Myocyte (in vitro differentiated cells): ENCODE results near the gene TNFAIP8. TPM values are rescaled to one million over a fixed set of nuclear protein-coding genes. Genes with fewer than 3 reads are reported as not detected.

ENCODE experiments used
- DNase-seq: peaks from one replicate; pipeline ENCODE4 v3.0.0-alpha.2; 2012; ENCODE audit warnings: low read depth
- polyA plus RNA-seq: library from polyadenylated mRNA; unstranded; fragments of >200 nt; gene quantifications from one replicate; pipeline ENCODE4 v1.2.1, GENCODE V29; 2012; ENCODE audit warnings: missing spikeins
- total RNA-seq: library from RNA; depleted of rRNA; stranded (reverse); fragments of >200 nt; gene quantifications from 2 replicates; pipeline ENCODE4 v1.2.3, GENCODE V29; 2014

Gene TNFAIP8
- total RNA-seq, result 11.8 and 25.6 TPM in 2 replicates
- 8.9 TPM for polyA plus RNA-seq

- peak; percentile 55 for DNase-seq
These were observed at the start of gene TNFAIP8 for GRCh38 chr5:119355685-119356611. Gene TNFAIP8, plus strand, starts transcription at chr5:119356019. Its CDS starts 72 bp downstream, at chr5:119356091.

- no peak for DNase-seq
These were observed 48.6 kb upstream of the TNFAIP8 start for GRCh38 chr5:119307170-119307569.

DNA sequence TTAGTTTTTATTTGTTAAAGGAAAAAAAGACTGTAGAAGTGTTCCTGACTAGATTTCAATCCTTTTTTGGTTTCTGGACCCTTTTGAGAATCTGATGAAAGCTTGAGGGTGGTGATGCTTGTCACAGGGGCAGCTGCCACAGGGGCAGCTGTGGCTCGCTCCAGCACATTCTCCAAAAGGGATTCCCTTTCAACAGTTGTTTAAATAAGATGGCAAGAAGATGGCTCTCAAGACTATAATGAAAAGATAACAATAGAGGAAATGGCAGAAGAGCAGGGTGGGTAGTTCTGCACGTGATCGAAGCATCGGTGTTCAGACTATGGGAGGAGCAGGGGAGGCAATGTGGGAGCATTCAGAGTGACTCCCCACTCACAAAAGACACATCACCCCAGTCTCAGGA, 46.5 kb upstream of the TNFAIP8 start:
- DNase-seq, result no peak

DNA sequence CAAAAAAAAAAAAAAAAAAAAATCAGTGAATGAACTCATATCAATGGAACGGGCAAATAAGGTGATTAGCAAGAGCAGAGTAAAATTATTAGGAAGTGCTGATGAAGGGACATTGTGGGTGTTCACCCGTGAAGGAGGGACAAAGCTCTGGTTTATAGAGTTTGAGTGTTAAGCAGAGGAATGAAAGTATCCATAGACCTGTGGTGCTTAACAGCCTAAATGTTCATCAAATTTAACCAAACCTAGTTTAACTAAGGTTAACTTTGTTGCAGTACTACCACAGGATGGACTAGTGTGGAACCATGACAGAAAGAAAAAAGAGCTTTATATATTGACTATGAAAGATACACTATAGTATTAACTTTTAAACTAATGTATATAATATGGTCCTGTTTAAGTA, 44.1 kb upstream of the TNFAIP8 start:
- no peak for DNase-seq

- no peak for DNase-seq
These were observed 43.4 kb upstream of the TNFAIP8 start for GRCh38 chr5:119312403-119312802.

DNA sequence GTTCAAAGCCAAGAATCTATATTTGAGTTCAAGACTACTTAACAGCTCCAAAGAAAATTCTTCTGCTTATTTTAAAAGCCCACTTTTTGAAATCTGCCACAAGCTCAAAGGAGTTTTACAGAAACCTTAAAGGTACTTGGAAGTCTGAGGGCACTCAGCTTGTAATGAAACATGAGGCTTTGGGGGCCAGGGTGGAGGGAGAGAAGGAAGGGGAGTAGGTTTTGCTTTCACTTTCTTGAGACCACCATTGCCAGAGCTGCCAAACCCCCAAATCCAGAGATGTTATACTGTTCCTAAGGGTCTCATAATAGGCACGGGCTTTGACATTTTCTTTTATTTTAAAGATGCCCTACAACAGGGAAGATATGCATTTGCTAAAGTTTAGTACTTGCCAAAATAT, 42.6 kb upstream of the TNFAIP8 start:
- no peak for DNase-seq

DNA sequence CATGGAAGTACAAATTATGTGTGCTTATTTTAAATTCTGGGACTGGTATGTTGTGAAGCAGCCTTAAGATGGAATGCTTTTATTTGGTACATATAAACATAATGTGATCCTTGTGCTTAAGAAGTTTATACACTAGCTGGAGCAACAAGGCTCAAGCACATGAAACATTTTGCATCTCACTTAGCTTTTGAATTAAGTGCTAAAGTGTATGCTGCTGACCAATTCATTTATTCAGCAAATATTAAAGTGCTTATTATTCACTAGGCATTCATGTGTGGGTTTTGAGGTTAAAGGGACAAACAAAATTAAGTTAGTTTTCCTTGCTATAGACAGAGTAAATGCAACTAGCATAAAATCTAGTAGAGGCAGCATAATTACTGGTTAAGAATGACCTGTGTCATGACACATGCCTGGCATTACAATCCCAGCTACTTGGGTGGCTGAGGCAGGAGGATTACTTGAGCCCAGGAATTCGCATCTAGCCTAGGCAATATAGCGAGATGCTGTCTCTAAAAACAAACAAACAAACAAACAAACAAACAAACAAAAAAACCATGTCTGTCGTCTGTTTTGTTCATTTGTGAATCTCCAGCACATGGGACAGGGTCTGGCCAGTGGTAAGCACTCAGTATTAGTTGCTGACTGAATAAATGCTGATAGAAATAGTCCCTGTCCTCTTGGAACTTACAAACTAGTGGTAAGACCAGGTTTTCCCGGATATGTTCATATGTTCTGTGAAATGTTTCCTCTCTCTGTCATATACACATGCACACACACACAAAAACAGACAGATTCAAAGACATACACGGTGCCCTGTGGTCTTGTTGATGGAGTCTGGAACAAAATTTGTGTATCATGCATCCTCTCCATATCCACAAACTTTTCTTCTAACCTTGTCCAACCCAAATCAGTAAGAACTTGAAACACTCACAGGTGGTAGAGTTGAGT, 41.9 kb upstream of the TNFAIP8 start:
- DNase-seq, result no peak

GRCh38 chr5:119315516-119315949, 40.3 kb upstream of the TNFAIP8 start:
- DNase-seq, result peak; percentile 54

GRCh38 chr5:119316086-119316485, 39.7 kb upstream of the TNFAIP8 start:
- DNase-seq, result no peak

DNA sequence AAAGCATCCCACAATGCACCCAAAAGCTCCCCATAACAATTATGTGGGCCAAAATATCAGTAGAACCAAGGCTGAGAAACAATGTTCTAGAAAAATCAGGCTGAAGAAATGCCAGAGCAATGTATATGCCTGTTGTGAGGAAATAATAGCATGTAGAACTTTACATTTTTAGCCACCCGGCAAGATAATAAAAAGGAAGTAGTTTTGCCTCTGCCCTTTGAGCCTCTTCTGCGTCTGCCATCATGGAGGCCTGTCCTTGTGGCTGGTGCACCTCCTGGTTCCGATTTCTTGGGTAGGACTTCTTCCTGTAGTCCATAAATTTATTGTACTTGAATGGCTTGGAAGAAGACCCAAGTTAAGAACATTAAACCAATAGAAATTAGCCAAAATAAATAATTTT, 38.9 kb upstream of the TNFAIP8 start:
- no peak for DNase-seq

- DNase-seq, result no peak
These were observed 37.4 kb upstream of the TNFAIP8 start for GRCh38 chr5:119318256-119318894.

DNA sequence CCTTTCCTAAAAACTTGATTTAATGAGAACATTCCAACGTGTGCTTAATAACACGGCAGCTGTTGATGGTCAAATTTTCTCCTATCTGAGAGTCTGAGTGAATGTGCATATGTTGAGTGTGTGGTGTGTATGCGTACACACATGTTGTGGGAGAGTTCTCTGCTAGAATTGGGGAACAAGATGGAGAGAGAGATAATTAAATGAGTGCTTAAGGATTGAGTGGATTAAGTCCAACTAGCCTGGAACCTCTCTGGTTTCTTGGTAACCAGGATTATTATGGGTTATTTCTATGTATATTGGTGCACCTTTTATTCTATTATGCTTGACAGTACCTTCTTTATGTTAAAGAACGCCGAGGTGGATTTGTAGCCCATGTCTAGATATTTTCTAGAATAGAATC, 36.4 kb upstream of the TNFAIP8 start:
- DNase-seq, result no peak

DNA sequence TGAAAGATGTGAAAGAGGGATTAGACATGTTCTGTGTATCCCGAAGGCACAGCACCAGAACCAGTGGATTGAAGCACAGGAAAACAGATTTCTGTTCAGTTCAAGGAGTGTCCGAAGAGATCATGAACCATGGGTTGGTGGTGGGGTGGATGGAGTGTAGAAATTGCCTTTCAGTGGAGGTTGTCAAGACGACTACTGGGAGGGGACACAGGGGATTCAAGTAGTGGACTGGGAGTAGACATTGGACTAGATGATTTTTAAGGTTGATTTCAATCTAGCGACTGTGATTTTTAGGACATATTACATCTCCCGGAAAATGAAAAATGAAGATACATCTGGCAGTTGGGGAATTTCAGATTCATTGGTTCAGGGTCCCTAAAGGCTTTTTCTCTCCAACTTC, 35.9 kb upstream of the TNFAIP8 start:
- DNase-seq, result no peak

GRCh38 chr5:119321569-119322311, 34.1 kb upstream of the TNFAIP8 start:
- DNase-seq, result no peak

DNA sequence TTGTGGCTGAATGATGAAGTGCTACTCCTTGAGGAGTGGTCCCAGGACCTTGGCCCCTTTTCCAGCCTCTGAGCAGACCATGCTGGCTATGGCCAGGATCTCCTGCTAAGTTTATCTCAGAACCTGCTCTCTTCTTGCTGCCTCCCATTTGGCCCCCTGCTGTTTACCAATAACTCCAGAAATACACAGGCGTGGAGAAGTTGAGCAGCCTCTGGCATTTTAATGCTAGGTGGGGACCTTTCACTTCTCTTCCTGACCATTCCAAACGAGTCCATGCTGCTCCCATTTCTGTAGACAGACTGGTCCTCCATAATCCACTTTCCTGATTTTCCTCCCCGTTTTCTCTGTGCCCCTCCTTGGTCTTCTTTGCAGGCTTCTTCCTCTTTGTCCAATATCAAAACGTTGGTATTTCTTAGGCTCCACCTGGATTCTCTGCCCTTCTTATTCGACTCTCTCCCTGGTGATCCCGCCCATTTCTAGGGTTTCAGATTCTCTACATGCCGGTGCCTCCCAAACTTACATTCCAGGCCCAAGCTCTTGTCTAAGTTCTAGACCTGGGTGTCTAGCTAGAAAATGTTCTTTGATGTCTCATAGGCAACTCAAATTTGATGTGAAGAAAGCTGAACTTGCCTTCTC, 33.4 kb upstream of the TNFAIP8 start:
- peak; percentile 33 for DNase-seq

DNA sequence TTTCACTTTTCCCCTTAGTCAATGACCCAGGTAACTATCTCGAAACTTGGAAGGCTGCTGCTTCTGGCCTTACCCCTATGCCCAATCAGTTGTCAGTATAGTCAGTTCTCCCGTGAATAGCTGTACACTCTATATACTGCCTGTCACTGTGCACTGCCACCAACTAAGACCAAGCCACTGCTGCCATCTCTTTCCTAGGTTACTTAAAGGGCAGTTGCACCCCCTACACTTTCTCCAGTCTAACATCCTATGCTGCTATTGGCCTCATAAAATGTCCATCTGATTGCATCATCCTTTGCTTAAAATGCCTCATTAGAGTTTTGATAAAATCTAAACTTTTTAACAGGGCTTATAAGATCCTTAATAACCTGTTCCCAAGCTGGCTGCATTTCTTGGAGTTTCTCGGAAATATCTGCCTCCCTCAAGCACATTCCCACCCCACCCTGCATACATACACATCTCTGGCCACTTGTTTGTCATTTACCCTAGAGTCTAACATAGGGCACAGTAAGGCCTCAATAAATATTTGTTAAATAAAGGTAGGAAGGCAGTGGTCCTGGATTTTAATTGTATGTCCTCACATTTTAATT, 32.8 kb upstream of the TNFAIP8 start:
- no peak for DNase-seq

DNA sequence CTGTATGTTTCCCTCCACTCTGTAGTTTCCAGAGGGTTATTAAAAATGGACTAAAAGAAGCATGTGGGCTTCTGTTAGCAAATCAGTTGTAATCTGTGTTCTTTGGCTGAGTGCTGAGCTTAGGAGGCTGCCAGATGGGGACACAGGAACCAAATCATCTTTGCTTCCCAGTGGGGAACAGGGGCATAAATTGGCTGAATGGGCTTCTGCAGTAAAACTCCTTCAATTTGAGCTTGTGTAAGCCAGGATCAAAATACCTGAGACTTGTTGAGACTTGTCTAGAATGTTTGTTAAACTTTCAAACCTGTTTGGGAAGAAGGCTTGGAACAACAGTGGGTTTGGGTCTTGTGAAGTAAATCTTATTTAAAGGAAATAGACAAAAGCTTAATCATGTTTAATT, 32.2 kb upstream of the TNFAIP8 start:
- peak; percentile 35 for DNase-seq

- DNase-seq, result no peak
These were observed 31.0 kb upstream of the TNFAIP8 start for GRCh38 chr5:119324842-119325241.

- DNase-seq, result no peak
These were observed 28.8 kb upstream of the TNFAIP8 start for GRCh38 chr5:119327018-119327417.
